ENCODE results near the gene DAPK2.
A peak's percentile ranks its signal among the peaks of the same experiment; 100 is the strongest.
"Not testable (repeated sequence)": the region's sequence is repeated elsewhere in the genome, so short reads cannot be mapped to it uniquely, and the experiment has no call there.

The DAPK2 gene

DNA sequence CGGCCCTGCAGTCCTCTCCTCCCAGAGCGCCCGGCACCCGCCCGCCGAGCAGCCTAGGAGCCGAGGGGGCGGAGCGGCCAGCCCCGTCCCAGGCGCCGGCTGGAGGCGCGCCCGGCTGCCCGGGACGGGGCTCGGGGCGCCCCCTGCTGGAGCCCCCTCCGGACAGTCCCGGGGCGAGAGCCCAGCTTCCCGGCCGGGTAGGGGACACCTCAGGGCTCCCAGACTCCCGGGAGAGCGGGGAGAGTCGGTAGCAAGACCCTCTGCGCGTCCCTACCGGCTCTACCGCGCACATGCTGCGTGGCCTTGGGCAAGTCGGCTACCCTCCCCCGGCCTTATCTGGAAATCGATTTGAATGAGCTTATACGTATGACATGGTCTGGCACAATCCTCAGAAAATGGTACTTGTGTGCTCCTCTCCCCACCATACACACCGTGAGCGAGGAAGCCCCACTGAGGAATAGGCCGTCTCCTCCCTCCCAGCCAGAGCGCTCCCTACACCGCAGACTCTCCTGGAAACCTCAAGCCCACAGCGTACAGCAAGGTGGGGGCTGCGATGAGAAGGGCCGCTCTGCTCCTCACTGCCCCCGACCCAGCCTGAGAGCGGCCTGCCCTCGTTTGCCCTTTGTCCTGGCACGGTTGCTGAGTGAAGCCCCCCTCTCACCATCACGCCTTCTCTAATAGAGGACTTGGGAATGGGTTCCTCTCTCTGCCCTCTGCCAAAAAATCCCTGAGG lies at the start of gene DAPK2:
DAPK2 (minus strand) TSS at position 65 of the 733 bp plus-strand sequence. CDS start 6,224 bp downstream, outside the sequence.
- peak; percentile 73 for DNase-seq (ENCODE audit: low spot score)

- no peak for DNase-seq (ENCODE audit: low spot score)
These were observed 49.1 kb upstream of the DAPK2 start for GRCh38 chr15:64095431-64095794.

DNA sequence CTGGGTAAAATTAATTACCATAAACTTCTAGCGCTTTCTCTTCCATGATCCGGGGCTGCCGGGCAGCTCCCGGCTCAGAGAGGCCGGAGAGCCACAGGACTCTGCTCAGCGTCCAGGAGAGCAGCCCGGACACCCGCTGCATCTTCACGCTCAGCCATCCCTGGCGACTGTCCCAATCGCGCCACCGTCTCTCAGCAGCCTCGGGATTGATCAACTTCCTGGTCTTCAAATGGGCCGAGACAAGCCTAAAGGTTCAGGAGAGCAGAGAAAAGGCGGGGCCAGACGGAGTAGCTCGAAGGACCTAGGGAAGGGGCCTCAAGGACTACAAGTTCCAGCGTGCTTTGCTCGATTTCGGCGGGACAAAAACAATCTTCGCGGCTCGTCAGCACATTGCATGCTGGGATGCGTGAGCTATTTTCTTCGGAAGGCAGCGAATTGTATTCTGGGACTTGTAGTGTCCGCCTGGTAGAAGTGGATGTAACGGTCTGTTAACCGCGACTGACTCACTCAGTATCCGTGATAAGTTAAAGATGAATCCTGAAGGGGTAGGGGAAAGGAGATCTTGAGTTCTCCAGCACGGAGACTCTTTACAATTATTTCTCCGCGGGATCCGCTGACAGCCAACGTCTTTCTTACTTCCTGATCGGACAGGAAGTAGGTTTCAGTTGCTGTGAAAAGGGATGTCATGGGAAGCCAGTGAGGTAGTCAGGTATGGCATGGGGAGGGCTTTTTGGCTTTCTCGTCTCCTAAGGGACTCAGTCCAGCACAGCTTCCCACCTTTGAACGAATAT lies 47.5 kb upstream of the DAPK2 start, which contains the start of gene CIAO2A:
CIAO2A (minus strand) TSS at position 212 of the 791 bp plus-strand sequence; CDS start at position 142, 70 bp downstream.
- peak; percentile 100 for DNase-seq (ENCODE audit: low spot score)

GRCh38 chr15:64092864-64093626 lies 46.8 kb upstream of the DAPK2 start:
- DNase-seq (ENCODE audit: low spot score) = peak; percentile 45

DNA sequence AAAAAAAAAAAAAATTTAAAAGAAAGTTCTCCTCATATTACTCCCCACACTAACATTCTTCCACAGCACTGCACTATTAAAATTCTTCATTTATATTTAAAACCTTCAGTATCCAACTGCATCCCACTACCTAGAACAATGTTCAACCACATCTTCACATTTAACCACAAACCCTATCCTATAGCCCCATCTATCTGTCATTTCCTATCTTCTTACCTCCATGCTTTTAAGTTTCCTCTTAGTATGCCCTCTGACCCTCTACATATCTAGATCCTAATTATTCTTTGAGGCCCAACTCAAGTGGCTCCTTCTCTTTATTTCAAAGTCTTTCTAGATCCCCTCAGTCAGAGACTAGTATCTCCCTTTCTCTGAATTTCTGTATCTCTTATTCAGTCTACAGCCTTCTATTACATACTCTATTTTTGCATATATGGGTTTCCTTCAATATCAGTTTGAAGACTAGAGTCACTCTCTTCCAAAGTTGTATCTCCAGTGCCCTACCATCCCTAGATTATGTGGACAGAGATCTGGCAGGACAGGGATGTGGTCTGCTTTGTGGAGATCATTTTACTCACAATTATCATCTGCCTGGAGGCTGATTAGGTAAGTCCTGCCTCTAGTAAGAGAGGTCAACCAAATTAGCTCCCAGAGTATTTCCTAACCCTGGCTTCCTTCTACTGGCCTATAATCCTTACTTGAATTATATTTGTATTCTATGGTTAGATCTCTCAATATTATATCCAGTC lies 46.0 kb upstream of the DAPK2 start:
- DNase-seq (ENCODE audit: low spot score) = no peak

DNA sequence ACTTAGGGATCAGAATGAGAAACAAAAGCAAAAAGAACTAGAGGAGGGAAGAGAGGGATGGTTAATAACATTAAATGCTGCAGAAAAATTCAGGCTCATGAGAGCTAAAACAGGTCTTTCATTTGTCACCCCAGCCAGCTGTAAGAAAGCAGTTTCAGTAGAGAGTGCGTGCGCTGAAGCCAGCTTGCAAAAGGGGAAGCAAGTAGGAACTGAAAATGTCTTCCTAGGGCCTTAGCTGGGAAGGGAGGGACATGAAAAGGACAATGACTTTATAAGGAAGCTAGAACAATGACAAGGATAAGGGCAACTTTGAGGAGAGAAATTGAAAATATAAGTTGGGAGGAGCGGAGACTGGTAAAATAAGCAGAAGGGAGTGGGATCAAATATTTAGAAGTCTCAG lies 44.2 kb upstream of the DAPK2 start:
- no peak for DNase-seq (ENCODE audit: low spot score)

- DNase-seq (ENCODE audit: low spot score) = no peak
These were observed 43.4 kb upstream of the DAPK2 start for GRCh38 chr15:64089543-64090280.

DNA sequence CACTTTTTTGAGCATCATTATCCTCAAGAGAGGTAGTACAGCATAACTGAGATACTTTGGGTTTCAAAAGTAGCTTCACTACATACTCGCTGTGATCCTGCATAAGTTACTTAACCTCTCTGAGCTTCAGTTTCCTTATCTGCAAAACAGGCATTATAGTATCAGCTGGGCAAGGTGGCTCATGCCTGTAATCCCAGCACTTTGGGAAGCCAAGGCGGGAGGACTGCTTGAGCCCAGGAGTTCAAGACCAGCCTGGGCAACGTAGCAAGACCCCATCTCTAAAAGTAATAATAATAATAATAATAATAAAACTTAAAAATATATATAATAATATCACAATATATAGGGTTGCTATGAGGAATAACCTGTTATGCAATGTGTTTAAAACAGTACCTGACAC lies 36.5 kb upstream of the DAPK2 start:
- DNase-seq (ENCODE audit: low spot score) = no peak

GRCh38 chr15:64073496-64073895 lies 27.2 kb upstream of the DAPK2 start:
- not testable (repeated sequence) for DNase-seq (ENCODE audit: low spot score)

- DNase-seq (ENCODE audit: low spot score) = no peak
These were observed 26.5 kb upstream of the DAPK2 start for GRCh38 chr15:64072812-64073211.

DNA sequence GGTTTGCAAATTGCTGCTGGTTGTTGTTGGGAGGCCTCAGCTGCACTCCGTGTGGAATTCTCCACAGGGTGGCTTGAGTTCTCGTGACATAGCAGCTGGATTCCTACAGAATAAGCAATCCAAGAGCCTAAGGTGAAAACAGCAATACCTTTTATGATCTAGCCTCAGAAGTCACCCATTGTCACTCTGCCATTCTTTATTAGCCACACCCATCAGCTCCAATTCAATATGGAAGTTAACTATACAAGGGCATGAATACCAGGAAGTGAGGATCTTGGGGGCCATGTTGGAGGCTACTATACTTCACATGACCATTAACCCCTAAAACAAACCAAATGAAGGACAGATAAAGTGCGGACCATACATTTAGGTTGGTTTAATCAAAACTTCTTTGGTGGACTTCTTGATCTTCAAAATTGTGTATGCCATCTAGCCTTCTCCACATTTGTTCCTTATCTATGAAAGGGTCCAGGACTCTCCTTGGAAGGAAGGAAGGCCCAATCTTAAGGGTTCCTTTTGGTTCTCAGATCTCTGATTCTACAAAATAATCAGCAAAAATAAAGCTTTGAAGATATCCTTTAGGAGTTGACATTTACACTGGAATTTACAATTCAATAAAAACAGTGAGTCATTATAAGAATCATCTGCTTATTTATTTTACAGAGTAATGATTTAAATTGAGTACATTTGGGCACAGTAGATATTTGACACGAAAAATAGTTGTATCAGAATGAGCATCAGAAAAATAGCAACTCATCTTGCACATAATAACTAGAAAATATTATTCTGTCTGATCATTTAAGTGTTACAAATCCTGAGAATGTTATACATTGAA lies 25.9 kb upstream of the DAPK2 start:
- DNase-seq (ENCODE audit: low spot score) = no peak

DNA sequence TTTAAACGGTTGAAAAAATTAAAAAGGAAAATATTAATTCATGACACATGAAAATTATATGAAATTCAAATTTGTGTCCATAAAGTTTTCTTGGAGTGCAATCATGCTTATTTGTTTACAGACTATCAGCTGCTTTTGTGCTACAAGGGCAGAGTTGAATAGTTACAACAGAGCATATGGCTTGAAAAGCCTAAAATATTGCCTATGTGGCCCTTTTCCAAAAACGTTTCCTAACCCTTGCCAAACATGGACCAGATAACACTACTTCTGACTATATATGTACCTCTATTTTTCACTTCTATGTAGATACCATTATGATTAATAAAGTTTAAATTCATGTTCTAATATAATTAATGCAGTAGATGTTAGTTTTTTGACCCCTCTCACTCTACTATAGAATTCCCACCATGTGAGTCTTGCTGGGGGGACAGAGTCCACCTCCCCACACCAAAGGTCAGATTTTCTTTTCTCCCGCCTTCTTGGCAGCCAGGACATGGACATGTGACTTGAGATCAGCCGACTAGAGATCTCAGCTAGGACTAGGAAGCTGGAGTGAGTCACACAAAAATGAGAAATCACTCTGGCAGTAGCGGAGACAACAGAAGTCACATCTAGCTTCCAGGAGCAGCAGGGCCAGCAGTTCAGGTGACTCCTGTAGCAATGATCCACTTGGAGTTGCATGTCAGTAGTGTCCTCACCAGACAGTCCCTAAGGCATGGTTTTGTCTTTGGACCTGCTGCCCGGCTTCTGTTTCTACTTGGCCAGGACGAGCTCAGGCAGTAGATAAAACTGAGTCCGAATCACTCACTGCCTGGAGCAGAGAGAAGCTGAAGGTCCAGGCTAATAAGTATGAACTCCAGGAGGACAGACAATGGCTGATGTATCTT lies 24.9 kb upstream of the DAPK2 start:
- DNase-seq (ENCODE audit: low spot score) = peak; percentile 88

DNA sequence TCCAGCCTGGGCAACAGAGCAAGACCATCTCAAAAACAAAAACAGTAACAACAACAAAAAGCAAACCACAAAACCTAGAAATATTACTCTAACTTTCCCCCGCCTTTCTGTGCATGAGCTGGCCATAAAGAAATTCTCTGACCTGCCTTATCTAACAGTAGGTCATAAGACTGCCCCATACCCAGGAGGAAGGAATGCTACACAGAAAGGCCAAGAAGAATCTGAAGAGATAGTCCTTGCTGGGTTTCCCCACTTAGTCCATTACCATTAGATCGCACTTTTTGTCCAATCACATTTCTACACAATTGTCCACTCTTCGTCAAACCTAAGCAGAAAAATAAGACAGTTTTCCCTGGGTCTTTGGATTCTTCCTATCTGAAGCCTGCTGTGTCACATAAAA lies 23.8 kb upstream of the DAPK2 start:
- DNase-seq (ENCODE audit: low spot score) = no peak

GRCh38 chr15:64068133-64068532 lies 21.8 kb upstream of the DAPK2 start:
- no peak for DNase-seq (ENCODE audit: low spot score)

- DNase-seq (ENCODE audit: low spot score) = peak; percentile 66
These were observed 21.3 kb upstream of the DAPK2 start for GRCh38 chr15:64067564-64068030.

DNA sequence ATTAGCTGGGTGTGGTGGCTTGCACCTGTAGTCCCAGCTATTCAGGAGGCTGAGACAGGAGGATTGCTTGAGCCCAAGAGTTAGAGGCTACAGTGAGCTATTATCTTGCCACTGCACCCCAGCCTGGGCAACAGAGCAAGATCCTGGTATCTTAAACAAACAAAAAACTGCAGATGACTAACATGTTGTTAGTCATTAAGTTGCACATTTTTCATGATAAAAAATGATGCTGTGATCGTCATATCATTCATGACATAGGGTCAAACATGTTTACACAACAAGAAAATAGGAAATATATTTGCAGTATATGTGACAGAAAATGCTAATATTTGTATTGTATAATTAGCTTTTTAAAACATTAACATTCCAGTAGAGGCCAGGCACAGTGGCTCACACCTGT lies 20.2 kb upstream of the DAPK2 start:
- DNase-seq (ENCODE audit: low spot score) = no peak

DNA sequence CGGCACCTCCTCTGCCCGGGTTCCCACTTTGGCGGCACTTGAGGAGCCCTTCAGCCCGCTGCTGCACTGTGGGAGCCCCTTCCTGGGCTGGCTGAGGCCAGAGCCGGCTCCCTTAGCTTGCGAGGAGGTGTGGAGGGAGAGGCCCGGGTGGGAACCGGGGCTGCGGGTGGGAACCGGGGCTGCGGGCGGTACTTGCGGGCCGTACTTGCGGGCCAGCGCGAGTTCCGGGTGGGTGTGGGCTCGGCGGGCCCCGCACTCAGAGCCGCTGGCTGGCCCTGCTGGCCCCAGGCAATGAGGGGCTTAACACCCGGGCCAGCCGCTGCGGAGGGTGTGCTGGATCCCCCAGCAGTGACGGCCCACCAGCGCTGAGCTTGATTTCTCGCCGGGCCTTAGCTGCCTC lies 14.4 kb upstream of the DAPK2 start:
- DNase-seq (ENCODE audit: low spot score) = no peak

GRCh38 chr15:64059104-64059503 lies 12.8 kb upstream of the DAPK2 start:
- DNase-seq (ENCODE audit: low spot score) = not testable (repeated sequence)

DNA sequence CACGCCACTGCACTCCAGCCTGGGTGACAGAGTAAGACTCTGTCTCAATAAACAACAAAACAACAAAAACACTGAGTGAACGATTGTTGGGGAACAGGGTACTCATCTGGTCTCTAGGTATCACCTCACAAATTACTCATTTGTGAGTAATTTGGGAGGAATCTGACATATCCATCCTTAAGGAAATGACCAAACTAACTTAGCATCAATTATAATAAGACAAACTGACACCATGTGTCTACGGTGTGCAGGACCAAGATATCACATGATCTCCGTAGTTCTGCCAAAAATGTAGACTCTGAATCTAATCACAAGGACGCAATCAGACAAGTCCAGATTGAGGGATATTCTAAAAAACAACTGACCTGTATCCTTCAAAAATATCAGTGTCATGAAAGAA lies 12.0 kb upstream of the DAPK2 start:
- peak; percentile 64 for DNase-seq (ENCODE audit: low spot score)

Measured in kidney tubule cell (primary cell).